Inflammatory macrophage (primary cell): ENCODE measurements around the gene STAT1.
"Not testable (repeated sequence)": the region's sequence is repeated elsewhere in the genome, so short reads cannot be mapped to it uniquely, and the experiment has no call there.

Source experiments
- DNase-seq, 2 donors: peaks; one replicate each; pipeline ENCODE4 v3.0.0-alpha.2; 2020 to 2022

STAT1 gene

GRCh38 chr2:190980630-190981209 lies 33.3 kb downstream of the STAT1 start:
- DNase-seq = no peak

GRCh38 chr2:190979906-190980629 lies 33.9 kb downstream of the STAT1 start:
- peak; percentile 5 to 14 for DNase-seq

GRCh38 chr2:190978389-190979053 lies 35.5 kb downstream of the STAT1 start:
- no peak for DNase-seq

- DNase-seq = no peak
Measured at GRCh38 chr2:190977505-190977904, 36.5 kb downstream of the STAT1 start.

DNA sequence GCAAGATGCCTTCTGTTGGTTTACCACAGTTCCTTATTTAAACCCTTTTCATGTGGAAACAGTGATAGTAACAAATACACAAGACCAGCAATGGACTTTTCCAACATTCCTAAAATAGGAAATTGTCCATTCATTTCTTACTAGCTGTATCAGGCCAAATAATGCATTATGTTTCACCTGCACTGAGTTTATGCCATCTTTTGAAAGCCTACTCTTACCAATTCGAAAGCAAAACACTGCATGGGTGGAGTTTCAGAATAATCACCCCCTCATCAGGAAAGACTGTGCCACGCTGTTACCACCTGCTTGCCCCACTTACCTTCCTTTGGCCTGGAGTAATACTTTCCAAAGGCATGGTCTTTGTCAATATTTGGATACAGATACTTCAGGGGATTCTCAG lies 37.5 kb downstream of the STAT1 start:
- DNase-seq = no peak

GRCh38 chr2:190974629-190975361 lies 39.2 kb downstream of the STAT1 start:
- DNase-seq = no peak

DNA sequence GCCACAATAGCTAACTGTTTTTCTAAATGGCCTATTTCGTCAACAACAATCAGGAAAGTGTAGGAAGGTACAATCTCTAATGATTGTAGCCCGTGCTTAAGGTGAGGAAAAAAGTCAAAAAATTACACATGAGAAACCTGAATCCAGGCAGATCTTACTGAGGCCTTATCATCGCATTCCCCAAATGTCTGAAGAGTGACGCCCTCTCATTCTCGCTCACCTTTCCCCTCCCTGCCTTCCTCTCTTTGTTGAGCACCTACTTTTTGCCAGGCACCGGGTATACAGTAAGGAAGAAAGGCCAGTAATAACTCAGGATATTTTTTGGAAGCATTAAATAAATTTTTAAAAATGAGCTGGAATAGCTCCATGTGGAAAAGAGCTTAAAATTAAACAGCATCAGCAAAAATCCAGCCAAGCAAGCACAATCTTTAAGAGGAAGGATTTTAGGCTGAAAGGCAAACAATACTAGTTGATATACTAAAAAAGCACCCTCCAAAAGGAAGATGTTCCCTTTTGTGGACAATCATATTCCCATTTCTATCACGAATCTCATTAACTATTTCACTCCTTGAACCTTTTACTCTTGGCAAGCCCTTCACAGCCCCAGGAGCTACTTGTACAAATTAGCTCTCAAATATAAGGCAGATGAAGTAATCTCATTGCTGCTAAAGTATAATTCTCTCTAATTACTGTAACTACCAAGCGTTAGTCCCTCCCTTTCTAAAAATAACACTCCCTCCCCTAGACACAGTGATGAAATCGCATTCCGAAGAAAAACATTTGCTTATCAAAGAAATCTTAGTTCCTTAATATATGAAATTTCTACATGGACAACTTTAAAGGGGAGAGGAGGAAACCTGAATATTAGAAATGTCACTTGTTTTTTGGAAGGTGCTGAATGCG lies 40.0 kb downstream of the STAT1 start:
- DNase-seq = peak in 1 of 2 donors; percentile 6

DNA sequence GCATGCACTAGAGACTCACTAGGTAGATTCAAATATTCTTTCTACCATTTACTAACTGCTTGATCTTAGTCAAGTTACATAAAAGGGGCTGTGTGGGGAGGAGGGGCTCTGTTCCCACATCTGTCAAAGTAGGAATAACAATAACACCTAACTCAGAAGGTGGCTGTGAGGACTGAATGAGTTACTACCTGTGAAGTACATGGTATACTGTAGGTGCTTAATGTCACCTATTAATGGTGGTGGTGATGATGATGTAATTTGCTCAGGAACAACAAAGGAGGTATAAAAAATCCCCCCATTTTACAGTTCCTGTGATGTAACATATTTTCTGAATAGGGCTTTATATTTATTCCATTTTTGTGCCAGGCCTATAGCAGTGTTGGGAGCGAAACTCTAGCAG lies 40.7 kb downstream of the STAT1 start:
- DNase-seq = no peak

GRCh38 chr2:190972846-190973245 lies 41.1 kb downstream of the STAT1 start:
- no peak for DNase-seq

- DNase-seq = no peak
Measured at GRCh38 chr2:190972213-190972612, 41.8 kb downstream of the STAT1 start.

- peak; percentile 84 for DNase-seq
Measured at GRCh38 chr2:190970873-190971506, 43.0 kb downstream of the STAT1 start.

DNA sequence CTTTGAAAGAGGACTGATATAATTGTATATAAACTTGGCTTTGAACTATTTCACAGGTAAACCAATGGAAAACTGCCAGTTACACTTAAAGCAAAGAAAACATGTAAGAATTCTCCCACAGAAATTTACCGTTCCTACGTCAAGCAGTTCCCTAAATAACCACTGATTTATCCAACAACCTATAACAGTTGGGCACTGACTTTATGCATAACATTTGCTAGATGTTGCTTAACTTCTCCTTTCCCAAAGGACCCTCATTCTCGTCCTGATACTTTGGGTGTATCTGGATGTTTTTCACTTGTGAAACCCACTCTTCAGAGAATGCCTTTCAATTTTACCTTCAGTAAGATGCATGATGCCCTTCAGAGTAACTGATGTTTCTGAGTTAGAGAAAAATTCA lies 43.8 kb downstream of the STAT1 start:
- peak in 1 of 2 donors; percentile 23 for DNase-seq

DNA sequence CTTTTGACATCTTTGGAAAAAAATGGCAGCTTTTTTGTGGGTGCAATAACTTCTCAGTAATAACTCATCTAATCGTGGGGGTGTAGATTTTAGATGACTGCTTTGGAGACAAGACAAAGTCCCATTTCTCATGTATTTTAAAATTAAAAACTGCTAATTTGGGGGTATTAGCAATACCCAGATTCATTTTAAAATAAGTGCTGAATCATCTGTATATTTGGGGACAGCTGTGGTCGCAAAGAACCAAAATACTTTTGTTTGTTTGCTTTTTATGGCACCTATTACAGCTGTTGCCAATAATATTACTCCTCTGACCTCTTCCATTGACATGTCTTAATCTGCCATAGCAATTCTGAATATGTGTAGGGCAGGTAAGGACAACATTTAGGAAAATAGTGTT lies 45.4 kb downstream of the STAT1 start:
- DNase-seq = no peak

- no peak for DNase-seq
Measured at GRCh38 chr2:190965580-190966222, 48.3 kb downstream of the STAT1 start.

DNA sequence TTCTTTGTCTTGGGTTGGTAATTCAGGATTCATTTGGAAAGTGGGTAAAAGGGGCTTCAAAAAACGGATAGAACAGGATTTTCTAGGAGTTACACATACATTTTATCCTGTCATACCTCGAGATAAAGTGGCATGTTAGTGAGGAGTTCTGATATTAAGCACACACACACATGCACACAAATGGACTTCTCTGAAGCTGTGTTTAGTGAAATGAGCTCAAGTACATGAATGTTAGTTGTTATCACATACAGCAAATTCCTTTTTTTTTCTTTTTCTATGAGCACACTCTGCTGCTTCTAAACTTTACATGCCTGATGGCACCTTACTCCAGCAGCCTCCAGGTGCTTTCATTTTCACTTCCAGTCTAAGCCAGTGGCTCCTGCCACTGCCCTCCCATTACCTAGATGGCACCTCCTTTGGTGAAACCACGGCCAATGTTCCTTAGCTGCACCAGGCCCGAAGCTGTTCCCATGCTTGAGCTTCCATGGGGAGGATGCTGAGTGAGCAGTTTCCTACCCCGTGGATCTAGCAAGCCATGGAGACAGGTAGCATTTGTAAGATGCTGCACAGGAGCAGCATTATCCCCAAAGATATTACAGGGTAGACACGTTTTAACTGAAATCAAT lies 49.7 kb downstream of the STAT1 start:
- DNase-seq = no peak

DNA sequence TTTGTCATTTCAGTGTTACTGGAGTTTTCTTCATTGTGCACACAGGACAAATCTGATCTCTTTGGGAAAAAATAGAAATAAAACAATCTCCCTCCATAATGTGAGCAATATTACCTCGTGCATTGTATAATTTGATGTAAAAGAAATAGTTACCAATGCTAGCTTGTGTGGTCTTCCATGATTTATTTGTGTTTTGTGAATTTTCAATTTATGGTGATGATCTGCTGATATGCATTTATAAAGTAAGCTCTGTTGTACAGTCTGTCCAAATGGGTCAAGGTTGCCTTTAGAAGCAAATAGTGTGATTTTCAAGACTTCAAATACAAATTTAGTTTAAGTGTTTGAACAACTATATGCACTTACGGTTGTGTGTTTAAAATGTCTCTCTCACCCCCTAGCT lies 50.9 kb downstream of the STAT1 start:
- no peak for DNase-seq

GRCh38 chr2:190961918-190962487 lies 52.0 kb downstream of the STAT1 start:
- peak in 1 of 2 donors; percentile 7 for DNase-seq

DNA sequence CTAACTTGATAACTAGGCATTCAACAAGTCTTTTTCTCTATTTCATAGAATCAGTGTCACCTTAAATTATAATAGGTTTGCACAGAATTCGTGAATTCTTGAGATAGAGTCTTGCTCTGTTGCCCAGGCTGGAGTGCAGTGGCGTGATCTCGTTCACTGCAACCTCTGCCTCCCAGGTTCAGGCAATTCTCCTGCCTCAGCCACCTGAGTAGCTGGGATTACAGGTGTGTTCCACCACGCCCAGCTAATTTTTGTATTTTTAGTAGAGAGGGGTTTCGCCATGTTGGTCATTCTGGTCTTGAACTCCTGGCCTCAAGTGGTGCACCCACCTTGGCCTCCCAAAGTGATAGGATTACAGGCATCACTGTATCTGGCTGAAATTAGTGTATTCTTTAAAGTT lies 52.9 kb downstream of the STAT1 start:
- not testable (repeated sequence) for DNase-seq

GRCh38 chr2:190959911-190960788 lies 53.8 kb downstream of the STAT1 start:
- no peak for DNase-seq
